22Rv1 (cell line): ENCODE data around the gene AOC3.
"Not testable (repeated sequence)": the region's sequence is repeated elsewhere in the genome, so short reads cannot be mapped to it uniquely, and the experiment has no call there.

Experiments used
- H3K27ac ChIP-seq: fragments of 450-650 bp; 2 replicates; pipeline ENCODE4 v1.5.1; 2017
- CTCF ChIP-seq: fragments of 450-650 bp; IDR thresholded peaks from 2 replicates; pipeline ENCODE4 v1.5.1; 2017; ENCODE audit warnings: mild to moderate bottlenecking
- ZFX ChIP-seq: fragments of 450-650 bp; IDR thresholded peaks from 2 replicates; pipeline ENCODE4 v1.6.1; 2017; ENCODE audit warnings: antibody characterized with exemption, borderline replicate concordance

AOC3 gene

GRCh38 chr17:42845918-42846593 lies 4.9 kb upstream of the AOC3 start:
- no peak overlapping the region for H3K27ac ChIP-seq
- no peak for TF ChIP-seq CTCF
- no peak for TF ChIP-seq ZFX

GRCh38 chr17:42846594-42847280 lies 4.3 kb upstream of the AOC3 start:
- H3K27ac ChIP-seq, result no peak overlapping the region
- TF ChIP-seq ZFX, result no peak
- TF ChIP-seq CTCF, result no peak

GRCh38 chr17:42848093-42848492 lies 2.9 kb upstream of the AOC3 start:
- H3K27ac ChIP-seq, result no peak overlapping the region
- TF ChIP-seq CTCF (no peak), ZFX (no peak)

- no peak for TF ChIP-seq CTCF
- TF ChIP-seq ZFX, result no peak
- H3K27ac ChIP-seq, result no peak overlapping the region
Measured at GRCh38 chr17:42849031-42849430, 2.0 kb upstream of the AOC3 start.

GRCh38 chr17:42849451-42850181 lies 1.4 kb upstream of the AOC3 start:
- TF ChIP-seq CTCF (no peak), ZFX (no peak)
- no peak overlapping the region for H3K27ac ChIP-seq

- not testable (repeated sequence) for H3K27ac ChIP-seq
Measured at GRCh38 chr17:42851371-42852240, 607 bp downstream of the AOC3 start.

- TF ChIP-seq ZFX, result no peak
- no peak for TF ChIP-seq CTCF
- no peak overlapping the region for H3K27ac ChIP-seq
Measured at GRCh38 chr17:42852351-42852750, 1.4 kb downstream of the AOC3 start.
